Measurements from ENCODE around the gene PCDHA1.

The PCDHA1 gene

GRCh38 chr5:141042555-141042954, 256.6 kb downstream of the PCDHA1 start:
- DNase-seq (ENCODE audit: low spot score) = no peak

- DNase-seq (ENCODE audit: low spot score) = no peak
Observed at GRCh38 chr5:141050622-141051520, 264.9 kb downstream of the PCDHA1 start, which contains the start of gene PCDHB1. Gene PCDHB1, plus strand, starts transcription at chr5:141051374. Its CDS starts 97 bp downstream, at chr5:141051471.

GRCh38 chr5:141051521-141051866, 265.6 kb downstream of the PCDHA1 start:
- no peak for DNase-seq (ENCODE audit: low spot score)

Data from RKO (cell line).